Activated CD8-positive, alpha-beta memory T cell treated with anti-CD3 and anti-CD28 coated beads for 36 hours (primary cell): ENCODE measurements around the gene ARHGDIA. TPM values are rescaled to one million over a fixed set of nuclear protein-coding genes. Genes with fewer than 3 reads are reported as not detected.
"Not testable (repeated sequence)": the region's sequence is repeated elsewhere in the genome, so short reads cannot be mapped to it uniquely, and the experiment has no call there.

Experiments used
- CTCF ChIA-PET: fragments of 350-600 bp; sonication (Branson Sonifier 250); formaldehyde crosslinking; loops from one replicate; lab custom pipeline; 2021; ENCODE audit warnings: antibody characterized with exemption; lab: Charles Lee
- POLR2A ChIA-PET: fragments of 350-600 bp; sonication (Branson Sonifier 250); formaldehyde crosslinking; loops from one replicate; lab custom pipeline; 2021; ENCODE audit warnings: antibody characterized with exemption; lab: Charles Lee
- total RNA-seq, 2 experiments: library from RNA; stranded (reverse); gene quantifications; one replicate each; pipeline ENCODE4 v1.2.3, GENCODE V29; 2021

The ARHGDIA gene
- total RNA-seq = 100 to 1,000 TPM; 669 to 688 TPM

DNA sequence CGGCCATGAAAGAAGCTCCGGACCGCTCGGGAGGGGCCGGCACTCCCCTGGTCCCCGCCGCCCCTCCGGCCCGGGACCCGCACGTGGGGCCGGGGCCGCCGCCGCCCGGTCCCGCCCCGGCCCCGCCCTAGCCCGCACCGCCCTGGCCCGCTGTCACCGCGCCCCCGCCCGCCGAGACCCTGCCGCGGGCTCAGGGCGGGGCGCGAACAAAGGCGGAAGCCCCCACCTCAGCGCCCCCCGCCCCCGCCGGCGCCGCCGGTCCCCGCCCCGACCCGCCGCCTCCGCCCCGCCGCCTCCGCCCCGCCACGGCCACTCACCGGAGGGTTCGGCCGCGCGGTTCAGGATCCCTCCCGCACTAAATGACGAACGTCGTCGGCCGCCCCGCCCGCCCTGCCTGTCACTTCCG lies at the start of gene ARHGDIA:
TSS of gene ARHGDIA (minus strand) at position 357 of the 406 bp plus-strand sequence. CDS start 1,407 bp downstream, outside the sequence.
- ChIA-PET CTCF (interaction anchor here (1.0 to 1.3 kb wide), 2 partner anchors 9 to 151 kb away, joined by 3 read pairs; no protein-coding TSS in a partner anchor), POLR2A (interaction anchor here (1.0 to 3.3 kb wide), 4 partner anchors 10 to 55 kb away, joined by 3 to 28 read pairs (median 12); partner anchors contain the start of genes MCRIP1 and P4HB)

DNA sequence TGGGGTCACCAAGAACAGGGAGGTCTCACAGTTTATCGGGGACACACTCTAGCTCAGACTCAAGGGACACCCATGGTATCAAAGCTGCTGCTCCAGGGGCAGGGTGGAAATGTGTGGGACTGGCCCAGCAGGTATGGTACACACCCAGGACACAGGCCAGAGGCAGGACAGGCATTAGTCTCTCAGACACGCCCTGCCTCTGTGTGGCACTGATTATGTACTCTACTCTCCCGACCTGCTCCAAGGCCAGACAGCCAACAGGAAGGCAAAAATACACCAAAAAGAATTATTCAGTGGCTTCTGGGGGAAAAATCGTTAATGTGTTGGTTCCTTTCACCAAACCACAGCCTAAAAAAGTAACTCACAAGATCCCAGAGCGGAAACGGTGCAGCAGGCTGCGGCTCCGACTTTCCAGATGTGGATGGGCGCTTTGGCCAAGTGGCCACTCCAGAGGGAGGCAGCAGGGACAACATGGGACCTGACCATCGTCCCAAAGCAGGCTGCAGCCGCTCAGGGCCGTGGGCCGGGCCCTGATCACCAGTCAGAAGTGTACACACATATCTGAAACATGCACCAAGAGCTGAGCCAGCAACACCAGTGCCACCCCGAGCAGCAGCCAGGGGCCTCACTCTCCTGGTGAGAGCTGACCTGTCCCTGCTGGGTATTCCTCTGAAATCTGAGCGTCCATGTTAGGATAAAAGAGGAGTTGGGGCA lies 47.9 kb upstream of the ARHGDIA start:
- ChIA-PET CTCF (no interaction called here), POLR2A (no interaction called here)

DNA sequence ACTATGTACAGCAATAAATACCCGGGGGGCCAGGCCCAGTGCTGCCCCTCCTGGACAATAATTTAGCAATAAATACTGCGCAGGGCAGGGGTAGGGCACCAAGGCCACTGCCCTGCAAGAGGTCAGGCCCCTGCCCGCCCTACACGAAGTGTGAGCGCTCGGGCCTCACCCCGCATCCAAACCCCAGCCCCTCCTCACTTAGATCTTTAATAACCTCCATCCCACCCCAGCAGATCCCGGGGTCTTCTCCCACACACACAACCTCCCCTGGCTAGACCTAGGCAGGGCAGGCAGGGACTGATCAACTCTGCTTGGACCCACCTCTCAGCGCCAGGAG lies 47.2 kb upstream of the ARHGDIA start:
- POLR2A ChIA-PET, CTCF ChIA-PET: not testable (repeated sequence)

DNA sequence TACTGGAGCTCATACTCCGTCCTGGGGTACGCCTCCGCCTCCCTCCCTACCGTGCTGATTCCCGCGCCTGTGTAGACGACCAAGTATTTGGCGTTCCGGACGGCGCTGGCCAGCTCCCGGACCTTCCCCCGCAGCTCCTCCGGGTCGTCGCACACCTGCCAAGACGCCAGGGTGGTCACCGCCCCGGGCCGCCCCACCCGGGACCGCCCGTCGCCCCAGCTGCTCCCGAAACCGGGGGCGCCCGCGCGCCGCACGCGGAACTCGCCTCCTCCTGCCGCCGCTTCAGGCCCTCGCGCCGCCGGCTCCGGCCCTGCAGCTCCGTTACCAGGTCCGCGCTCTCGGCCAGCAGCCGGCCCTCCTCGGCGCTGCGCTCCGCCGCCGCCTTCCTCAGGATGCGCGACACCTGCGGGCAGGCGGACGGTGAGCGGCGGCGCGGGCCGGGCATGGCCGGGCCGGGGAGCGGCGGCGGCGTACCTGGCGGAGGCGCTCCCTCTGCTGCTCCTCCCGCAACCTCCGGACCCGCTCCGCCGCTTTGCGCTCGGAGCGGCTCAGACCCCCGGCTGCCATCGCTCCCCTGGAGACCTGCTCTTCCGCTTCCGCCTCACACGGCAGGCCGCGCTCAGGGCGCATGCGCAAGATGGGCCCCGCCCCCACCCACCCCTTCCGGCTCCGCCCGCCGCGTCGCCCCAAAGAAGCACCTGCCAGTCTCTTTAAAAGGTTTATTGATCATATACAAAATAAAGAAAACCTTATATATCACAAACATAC lies 46.6 kb upstream of the ARHGDIA start, which contains the start of gene SIRT7:
TSS of gene SIRT7 (minus strand) at position 612 of the 768 bp plus-strand sequence. CDS start at position 567, 45 bp downstream.
- CTCF ChIA-PET = interaction anchor here (0.9 to 1.3 kb wide), 4 partner anchors 8 to 42 kb away, joined by 3 to 6 read pairs (median 4); partner anchors contain the start of gene MAFG
- POLR2A ChIA-PET = interaction anchor here (0.8 to 1.4 kb wide), 2 partner anchors 9 to 26 kb away, joined by 5 read pairs; no protein-coding TSS in a partner anchor

DNA sequence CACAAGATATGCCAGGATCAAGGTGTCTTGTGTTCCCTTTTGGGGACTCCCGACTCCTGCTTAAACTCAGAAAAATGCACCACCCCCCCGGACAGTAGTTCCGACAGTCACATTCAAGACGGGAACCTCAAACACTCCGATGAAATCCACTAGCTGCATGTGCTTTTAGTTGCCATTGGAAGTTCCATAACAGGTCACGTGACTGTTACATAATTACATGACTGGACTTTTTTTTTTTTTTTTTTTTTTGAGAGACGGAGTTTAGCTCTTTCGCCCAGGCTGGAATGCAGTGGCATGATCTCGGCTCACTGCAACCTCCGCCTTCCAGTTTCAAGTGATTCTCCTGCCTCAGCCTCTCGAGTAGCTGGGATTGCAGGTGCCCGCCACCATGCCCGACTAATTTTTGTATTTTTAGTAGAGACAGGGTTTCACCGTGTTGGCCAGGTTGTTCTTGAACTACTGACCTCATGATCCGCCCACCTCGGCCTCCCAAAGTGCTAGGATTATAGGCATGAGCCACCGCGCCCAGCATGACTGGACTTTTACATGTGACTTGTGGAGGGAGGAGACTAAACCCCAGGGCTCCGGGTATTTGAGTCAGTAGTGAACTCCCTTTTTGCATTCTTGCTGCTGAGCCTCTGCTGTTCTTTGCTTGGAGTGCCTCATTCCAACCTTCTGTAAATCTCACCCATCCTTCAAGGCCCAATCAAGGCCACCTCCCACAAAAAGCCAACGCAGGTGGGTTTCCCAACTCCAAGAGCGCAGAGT lies 45.3 kb upstream of the ARHGDIA start:
- POLR2A ChIA-PET = interaction anchor here (0.6 to 1.4 kb wide), 3 partner anchors 10 to 252 kb away, joined by 4 to 7 read pairs (median 5); no protein-coding TSS in a partner anchor
- CTCF ChIA-PET = interaction anchor here (1.2 to 1.3 kb wide), 2 partner anchors 9 to 44 kb away, joined by 4 read pairs; no protein-coding TSS in a partner anchor

DNA sequence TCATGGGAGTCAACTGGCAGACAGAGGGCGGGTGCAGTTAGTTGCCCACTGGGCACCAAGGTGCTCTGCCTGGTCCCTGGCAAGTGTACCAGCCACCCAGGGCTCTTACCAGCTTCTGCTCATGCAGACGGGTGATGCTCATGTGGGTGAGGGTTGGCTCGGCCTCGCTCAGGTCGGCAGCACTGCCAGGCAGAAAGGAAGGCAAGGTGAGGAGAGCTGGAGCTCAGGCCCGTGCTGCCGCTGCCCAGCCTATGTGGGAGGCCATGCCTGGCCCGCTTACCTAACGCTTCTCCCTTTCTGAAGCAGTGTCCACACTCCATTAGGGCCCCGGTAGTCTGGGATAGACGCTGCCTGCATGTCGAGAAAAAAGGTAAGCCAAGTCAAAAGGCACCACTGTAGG lies 44.2 kb upstream of the ARHGDIA start:
- CTCF ChIA-PET = no interaction called here
- POLR2A ChIA-PET = no interaction called here

DNA sequence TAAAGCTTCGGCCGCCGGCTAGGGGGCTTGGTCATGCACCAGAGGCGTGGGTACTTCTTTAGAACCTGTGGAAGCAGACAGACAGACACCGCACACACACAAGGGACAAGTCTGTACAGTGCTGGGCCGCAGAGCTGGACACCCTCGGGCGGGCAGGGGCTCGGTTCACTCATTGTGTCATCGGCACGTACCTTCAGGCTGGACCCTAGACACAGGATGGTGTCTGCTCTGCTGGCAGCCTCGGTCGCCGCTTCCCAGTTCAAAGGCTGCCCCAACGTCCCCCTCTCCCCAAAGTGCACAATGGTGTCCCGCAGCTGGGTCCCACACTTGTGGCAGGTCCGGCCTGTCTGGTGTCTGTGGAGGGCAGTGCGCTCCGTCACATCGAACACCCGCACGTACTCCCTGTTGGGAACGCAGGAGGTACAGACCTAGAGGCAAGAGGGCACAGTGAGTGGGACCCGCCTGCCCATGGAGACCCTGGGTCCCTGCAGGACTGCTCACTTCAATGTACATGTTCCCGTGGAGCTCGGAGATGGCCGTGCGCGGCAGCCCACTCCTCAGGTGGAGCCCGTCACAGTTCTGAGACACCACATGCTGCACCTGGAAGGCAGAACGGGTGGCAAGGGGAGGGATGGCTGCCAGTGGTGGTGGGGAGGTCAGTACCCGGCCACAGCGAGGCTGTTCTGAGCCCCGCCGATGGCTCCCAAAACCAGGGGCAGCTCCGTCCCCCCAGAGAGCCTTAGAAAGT lies 43.1 kb upstream of the ARHGDIA start:
- ChIA-PET POLR2A (interaction anchor here (0.5 kb wide), 1 partner anchor 56 kb away, joined by 3 read pairs; no protein-coding TSS in a partner anchor), CTCF (no interaction called here)

DNA sequence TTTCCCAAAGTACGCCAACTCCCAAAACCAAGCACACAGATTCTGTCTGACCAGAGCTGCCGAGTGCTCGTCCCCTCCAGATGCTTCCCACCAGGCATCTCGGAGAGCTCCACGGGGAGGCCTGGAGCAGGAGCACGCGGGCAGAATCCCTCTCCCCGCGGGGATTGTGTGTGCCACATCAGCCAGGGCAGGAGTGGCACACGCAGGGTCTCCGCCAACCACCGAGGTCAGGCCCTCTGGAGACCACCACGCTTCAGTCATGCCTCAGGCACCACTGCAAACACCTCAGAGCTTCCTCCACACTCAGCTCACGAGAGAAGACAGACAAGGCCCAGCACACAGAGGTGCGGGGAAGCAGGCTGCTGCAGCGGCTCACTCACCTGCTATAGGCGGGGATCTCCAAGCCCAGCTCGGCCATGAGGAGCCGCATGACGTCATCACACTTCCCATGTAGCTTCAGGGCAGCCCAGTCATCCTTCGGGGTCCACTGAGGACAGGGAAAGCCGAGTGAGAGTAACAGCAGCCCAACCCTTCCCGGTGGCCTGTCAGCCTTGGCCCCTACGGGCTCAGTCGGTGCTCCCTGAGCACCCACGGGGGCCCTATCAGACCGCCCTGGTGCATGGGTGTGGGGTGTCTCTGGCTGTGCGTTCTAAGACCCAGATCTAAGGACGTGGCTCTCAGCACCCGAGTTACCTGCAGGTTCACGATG lies 42.4 kb upstream of the ARHGDIA start:
- POLR2A ChIA-PET = interaction anchor here (0.9 kb wide), 1 partner anchor 13 kb away, joined by 5 read pairs; no protein-coding TSS in a partner anchor
- CTCF ChIA-PET = no interaction called here

DNA sequence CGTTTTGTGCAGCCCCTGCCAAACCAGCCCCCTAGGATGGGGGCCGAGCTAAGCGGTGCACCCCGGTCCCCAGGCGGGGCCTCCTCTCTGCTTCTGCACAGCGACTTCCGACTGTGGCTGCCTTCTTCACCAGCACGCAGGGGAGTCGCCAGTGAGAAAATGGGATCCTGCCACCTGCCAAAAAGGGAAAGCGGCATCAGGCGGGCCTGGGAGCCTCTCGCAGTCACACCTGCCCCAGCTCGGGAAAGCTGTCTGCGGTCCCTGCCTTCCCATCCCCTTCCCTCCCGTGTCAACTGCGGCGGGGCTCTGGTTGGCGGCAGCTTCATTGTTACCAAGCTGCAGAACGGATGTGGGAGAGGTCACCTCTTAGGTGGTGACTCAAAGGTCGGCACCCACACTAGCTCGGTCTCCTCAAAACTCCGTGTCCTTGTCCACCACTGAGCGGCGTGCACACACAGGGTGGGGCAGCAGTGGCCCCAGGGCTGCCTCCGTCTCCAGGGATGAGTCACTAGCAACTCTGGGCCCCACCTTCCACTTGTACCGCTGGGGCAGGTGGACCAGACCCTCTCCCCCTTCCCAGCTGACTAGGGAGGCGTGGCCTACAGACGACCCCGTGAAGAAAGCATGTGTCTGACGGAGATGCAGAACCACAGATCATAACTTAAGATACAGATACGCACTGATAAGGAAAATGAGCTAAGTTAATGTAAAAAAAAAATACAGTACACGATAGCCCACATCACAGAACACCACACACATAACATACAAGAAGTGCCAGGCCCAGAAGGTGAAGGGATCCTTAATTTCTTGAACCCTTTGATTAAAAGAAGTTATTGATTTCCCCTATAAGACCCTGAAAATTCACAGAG lies 41.5 kb upstream of the ARHGDIA start:
- ChIA-PET CTCF (no interaction called here), POLR2A (interaction anchor here (0.9 kb wide), 1 partner anchor 14 kb away, joined by 5 read pairs; no protein-coding TSS in a partner anchor)

DNA sequence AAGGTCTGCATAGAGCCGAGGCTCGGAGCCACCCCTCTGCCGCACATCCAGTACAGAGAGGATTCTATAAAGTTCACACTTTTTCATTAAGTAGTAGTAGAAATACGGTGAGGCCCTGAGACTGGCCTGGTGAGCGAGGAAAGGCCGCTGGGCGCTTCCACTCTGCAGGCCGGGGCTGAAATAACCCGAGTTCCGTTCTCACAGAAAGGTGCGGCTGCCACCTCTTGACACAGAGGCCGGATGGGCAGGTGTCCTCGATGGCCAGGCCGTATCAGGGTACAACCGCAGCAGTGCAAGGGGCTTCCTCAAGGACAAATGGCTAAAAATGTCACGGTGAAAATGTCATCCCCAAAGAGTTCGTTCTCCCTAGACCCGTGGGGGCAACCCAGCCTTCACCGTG lies 40.8 kb upstream of the ARHGDIA start:
- ChIA-PET CTCF (no interaction called here), POLR2A (no interaction called here)

DNA sequence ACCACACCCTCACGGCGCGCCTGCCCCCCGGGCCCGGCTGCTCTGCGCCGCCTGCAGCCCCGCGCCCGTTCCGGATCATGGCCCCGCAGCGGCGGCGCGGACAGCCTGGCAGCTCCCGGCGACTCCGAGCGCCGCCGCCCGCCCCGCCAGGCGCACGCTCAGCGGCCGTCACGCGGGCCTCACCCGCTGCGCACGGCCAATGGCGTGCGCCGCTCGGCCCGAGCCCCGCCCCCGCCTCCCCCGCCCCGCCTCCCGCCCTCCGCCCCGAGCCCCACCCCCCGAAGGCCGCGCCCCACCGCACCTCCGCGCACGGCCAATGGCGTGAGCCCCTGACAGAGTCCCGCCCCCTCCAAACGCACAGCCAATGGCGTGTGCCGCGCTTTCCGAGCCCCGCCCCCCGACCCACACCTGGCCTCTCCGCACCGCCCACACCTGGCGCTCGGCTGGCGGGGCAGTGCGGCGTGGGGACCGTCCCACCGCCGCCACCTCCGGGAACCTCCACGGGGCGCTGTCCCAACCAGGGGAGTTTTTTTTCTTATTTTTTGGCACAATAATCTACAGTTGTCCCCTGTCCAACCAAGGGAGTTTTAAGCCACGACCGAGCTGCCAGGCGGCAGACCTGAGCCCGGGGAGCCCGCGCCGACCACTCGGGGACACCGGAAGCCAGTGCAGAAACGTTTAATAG lies 40.3 kb upstream of the ARHGDIA start, which contains the start of gene PCYT2:
TSS of gene PCYT2 (minus strand) at position 123 of the 685 bp plus-strand sequence. CDS start at position 79, 44 bp downstream.
- POLR2A ChIA-PET = no interaction called here
- CTCF ChIA-PET = no interaction called here

DNA sequence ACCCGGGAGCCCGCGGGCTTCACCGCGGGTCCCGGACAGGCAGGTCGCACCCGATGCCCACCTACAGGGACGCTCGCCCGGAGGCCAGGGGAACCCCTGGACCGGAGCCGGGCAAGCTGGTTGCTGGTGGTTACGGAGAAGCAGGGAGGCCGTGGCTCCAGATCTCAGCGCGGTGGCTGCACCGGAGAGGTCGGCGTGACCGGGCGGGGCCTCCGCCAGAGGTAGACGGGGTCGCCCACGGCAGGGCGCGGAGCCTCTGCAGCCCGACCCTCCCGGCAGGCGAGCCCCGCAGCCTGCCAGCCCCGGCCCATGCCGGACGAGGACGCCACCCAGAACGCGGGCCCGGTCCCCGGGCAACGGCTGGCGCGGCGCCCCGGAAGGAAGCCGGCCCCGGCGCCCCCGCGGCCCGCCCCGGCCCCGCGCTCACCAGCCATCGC lies 39.7 kb upstream of the ARHGDIA start:
- POLR2A ChIA-PET = no interaction called here
- CTCF ChIA-PET = no interaction called here

DNA sequence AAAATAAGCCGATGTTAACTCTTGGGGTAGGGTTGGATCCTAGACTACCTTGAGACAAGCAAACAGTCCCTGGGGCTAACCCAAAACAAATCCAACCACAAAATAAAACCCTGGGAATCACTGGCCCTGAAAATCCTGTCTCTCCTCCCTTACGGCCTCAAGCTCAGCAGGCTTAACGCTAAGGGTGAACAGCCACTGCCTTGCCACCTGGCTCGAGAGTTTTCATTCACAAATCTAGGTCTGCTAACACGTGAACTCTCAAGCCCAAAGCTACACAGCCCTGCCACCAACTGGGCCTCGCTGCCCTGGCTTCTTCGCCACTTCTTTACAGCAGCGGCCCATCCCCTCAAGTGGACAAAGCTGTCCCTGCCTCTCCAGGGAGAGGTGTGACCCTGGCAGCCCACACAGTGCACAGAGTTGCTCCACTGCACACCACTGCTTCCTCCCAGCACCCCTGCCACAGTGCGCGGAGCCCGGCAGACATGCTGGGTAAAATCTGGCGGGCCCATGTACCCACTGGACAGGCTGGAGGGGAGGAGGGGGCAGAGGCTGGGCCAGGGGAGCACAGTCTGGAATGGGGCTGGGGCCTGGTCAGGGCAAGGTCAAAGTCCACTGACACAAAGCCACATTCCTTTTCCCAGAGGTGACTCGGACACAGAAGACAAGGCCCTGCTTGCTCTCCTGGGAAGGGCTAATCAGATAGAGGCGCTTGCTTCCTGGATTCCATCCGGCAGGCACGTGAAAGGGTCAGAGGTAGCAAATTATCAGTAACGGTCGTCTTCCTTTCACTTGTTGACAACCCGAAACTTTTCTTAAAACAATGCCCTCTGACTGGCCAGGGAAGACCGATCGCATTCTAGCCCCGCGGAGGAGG lies 39.1 kb upstream of the ARHGDIA start:
- CTCF ChIA-PET = no interaction called here
- POLR2A ChIA-PET = interaction anchor here (1.4 kb wide), 1 partner anchor 16 kb away, joined by 4 read pairs; no protein-coding TSS in a partner anchor

DNA sequence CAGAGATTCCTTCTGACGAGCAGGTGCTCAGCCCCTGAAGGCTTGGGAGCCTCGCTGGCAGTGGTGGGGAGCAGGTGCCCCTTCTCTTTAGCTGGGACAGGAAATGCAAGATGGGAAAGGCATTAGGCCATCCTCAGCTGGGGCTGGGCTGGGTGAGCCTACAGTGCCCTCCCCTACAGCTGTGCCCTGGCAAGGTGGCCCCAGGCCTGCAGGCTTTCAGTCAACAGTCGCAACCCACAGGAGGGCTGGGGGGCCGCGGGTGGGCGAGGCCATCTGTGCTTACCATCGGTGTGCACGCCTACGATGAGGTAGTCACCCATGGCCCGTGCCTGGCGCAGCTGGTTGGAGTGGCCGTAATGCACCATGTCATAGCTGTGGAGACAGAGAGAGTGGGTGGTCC lies 38.1 kb upstream of the ARHGDIA start:
- POLR2A ChIA-PET = interaction anchor here (1.4 kb wide), 1 partner anchor 17 kb away, joined by 4 read pairs; no protein-coding TSS in a partner anchor
- CTCF ChIA-PET = interaction anchor here (0.7 kb wide), 1 partner anchor 13 kb away, joined by 3 read pairs; no protein-coding TSS in a partner anchor

DNA sequence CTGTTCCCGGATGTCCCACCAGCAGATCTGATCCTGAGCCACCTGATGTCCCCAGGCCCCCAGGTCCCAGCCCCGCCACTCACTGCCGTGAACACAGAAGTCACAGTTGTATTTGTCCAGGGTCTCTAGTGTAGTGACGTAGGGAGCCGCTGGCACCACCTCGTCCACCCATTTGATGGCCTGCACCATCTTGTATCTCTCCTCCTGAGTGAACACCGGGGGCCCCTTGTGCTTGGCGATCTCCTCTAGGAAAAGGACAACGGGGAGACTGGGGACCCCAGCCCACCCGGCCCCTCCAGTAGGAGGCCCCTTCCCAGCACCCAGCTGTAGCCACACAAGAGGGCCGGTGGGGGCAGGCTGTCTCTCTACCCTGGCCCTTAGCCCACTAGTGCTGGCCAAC lies 37.7 kb upstream of the ARHGDIA start:
- POLR2A ChIA-PET = interaction anchor here (1.4 kb wide), 1 partner anchor 18 kb away, joined by 4 read pairs; no protein-coding TSS in a partner anchor
- CTCF ChIA-PET = no interaction called here
